ENCODE results near the gene HUS1B. TPM values are rescaled to one million over a fixed set of nuclear protein-coding genes. Genes with fewer than 3 reads are reported as not detected.

HUS1B gene
- total RNA-seq, 2 donors from 2014 or later, result 1.8 to 2.4 TPM

DNA sequence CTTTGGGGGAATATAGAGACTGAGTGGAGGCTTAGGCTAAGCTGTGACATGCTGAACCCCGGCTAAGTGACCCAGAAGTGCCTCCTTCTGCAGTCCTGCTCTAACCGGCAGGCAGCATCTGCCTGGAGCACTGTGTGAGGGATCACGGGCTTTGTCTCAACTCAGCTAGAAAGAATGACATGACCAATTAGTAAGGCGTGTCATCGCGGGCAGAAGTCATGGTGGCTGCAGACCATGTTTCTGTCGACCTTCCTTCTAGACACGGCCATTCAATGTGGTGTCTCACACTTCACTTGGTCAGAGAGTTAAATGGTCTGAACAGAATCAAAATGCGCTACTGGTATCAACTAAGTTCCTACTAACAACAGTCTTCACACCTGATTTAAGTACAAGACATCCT is 35.0 kb downstream of the HUS1B start:
- no peak for ATAC-seq (replicated peaks)
- H3K27ac Mint-ChIP-seq, result no peak overlapping the region
- peaks cover 80% of the 10 kb centered on the region for H3K36me3 Mint-ChIP-seq (ENCODE audit: low read depth)
- no peaks in the 10 kb centered on the region for H3K9me3 Mint-ChIP-seq
- H3K4me1 Mint-ChIP-seq, result peaks cover 5% of the 10 kb centered on the region
- H3K4me3 Mint-ChIP-seq, result no peak overlapping the region
- H3K27me3 Mint-ChIP-seq, result no peaks in the 10 kb centered on the region

DNA sequence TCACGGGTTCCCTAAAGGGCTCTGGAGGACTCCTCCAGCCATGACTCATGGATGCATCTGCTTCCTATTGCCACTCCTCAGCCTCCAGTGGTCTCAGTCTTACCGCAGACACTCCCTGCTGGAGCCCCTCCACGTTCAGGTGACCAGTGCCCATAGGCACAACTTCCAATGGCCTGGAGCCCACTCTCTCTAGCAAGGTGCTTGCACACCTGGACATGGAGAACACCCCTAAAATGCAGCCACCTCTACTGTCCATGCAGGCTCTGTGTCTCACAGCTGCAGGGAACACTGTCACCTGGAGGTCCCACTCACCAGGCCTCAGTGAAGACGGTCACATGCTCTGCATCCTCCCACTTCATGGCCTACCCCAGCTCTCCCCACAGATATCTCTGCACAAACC is 36.0 kb downstream of the HUS1B start:
- peaks cover 75% of the 10 kb centered on the region for H3K36me3 Mint-ChIP-seq (ENCODE audit: low read depth)
- peaks cover 5% of the 10 kb centered on the region for H3K4me1 Mint-ChIP-seq
- no peak overlapping the region for H3K27ac Mint-ChIP-seq
- ATAC-seq (replicated peaks), result no peak
- H3K27me3 Mint-ChIP-seq, result no peaks in the 10 kb centered on the region
- no peaks in the 10 kb centered on the region for H3K9me3 Mint-ChIP-seq
- H3K4me3 Mint-ChIP-seq, result no peak overlapping the region

DNA sequence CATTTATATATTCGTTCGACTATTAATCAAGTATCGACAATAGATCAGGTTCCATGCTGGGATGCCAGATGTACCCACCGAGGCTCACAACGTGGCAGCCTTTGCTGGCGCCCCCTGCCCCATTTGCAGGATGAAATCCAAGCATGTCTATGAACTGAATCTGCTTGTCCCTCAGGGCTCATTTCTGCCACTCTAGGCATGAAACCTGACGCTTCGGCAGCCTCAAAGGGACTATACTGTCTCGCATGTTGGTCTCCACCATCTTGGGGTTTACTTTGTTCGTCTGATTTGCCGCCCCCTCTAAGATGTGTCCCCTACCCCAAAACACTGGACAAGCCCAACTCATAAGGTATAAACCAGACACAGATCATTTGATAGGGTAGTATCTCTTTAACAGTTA is 36.7 kb downstream of the HUS1B start:
- no peak overlapping the region for H3K27ac Mint-ChIP-seq

DNA sequence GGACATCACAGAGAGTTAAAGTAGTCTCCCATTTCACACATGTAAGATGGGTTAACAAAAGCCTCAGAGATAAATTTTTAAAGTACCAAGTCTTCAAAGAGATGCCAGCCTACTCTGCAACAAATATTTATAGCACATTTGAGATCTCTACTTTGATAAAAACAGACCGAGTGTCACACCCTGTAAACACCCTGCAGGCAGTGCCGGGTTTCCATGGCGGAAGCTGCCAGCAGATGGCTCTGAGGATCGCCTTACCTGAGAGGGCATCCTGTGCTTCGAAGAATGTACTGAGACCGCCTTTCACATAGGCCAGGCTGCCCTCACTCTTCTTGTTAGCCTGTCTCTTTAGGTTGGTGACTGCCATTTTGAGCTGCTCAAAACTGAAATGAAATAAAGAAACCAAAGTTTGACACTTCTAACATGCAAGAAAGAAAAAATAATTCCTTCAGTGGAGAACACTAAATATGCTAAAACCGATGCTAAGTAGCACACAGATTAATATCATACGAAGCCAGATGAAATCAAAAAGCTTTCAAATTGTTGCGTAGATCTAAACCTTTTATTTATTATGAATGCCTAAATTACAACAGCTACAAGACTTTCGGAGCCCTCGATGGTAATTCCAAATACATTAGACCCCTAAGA is 39.3 kb downstream of the HUS1B start:
- H3K27ac Mint-ChIP-seq, result no peak overlapping the region
- H3K9me3 Mint-ChIP-seq, result no peaks in the 10 kb centered on the region
- no peaks in the 10 kb centered on the region for H3K27me3 Mint-ChIP-seq
- ATAC-seq (replicated peaks), result no peak
- H3K36me3 Mint-ChIP-seq (ENCODE audit: low read depth), result peaks cover 77% of the 10 kb centered on the region
- H3K4me3 Mint-ChIP-seq, result no peak overlapping the region
- H3K4me1 Mint-ChIP-seq, result no peaks in the 10 kb centered on the region

More for the DNA sequence above, 36.7 kb downstream of the HUS1B start:
- ATAC-seq (replicated peaks), result no peak
- no peak overlapping the region for H3K4me3 Mint-ChIP-seq
- no peaks in the 10 kb centered on the region for H3K9me3 Mint-ChIP-seq
- peaks cover 5% of the 10 kb centered on the region for H3K4me1 Mint-ChIP-seq
- peaks cover 75% of the 10 kb centered on the region for H3K36me3 Mint-ChIP-seq (ENCODE audit: low read depth)
- no peaks in the 10 kb centered on the region for H3K27me3 Mint-ChIP-seq

DNA sequence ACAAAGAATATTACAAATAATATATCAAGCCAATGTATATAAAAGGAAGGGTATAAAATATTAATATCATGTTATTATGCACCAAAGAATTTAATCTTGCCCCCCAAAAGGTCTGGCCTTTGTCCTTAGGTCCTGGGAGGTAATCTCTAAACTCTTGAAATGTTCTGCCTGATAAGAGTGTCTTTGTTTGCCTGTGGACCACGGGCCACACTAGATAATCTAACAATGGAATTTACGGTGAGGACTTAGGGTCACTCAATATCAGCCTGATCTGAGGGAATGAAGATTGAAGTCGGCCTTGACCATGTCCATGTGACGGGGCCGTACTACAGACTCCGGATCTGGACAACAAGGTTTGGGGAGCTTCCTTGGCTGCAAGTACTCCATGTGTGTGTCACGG is 42.9 kb downstream of the HUS1B start:
- H3K4me3 Mint-ChIP-seq, result no peak overlapping the region

DNA sequence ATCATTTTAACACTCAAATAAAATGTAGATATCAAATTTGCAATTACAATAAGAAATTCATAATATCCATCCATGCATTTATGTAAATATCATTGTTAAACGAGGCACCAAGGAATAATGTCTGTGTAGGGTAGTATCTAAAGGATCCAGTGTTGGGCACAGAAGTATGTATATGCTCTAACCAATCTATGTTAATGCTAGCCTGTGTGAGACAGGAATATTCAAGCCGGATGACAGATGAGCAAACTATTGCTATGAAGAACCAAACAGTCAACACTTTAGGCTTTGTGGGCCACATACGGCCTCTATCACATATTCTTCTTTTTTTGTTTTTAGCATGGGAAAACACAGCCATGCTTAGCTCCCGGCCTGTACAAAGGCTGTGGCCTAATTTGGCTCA is 45.0 kb downstream of the HUS1B start:
- no peak for ATAC-seq (replicated peaks)
- Mint-ChIP-seq H3K4me1 (no peaks in the 10 kb centered on the region), H3K4me3 (no peak overlapping the region), H3K27me3 (no peaks in the 10 kb centered on the region), H3K36me3 (ENCODE audit: low read depth) (peaks cover 86% of the 10 kb centered on the region), H3K9me3 (no peaks in the 10 kb centered on the region), H3K27ac (no peak overlapping the region)

More for the DNA sequence above, 42.9 kb downstream of the HUS1B start:
- no peaks in the 10 kb centered on the region for H3K4me1 Mint-ChIP-seq
- peaks cover 86% of the 10 kb centered on the region for H3K36me3 Mint-ChIP-seq (ENCODE audit: low read depth)
- no peaks in the 10 kb centered on the region for H3K9me3 Mint-ChIP-seq
- no peak for ATAC-seq (replicated peaks)
- no peak overlapping the region for H3K27ac Mint-ChIP-seq
- H3K27me3 Mint-ChIP-seq, result no peaks in the 10 kb centered on the region

DNA sequence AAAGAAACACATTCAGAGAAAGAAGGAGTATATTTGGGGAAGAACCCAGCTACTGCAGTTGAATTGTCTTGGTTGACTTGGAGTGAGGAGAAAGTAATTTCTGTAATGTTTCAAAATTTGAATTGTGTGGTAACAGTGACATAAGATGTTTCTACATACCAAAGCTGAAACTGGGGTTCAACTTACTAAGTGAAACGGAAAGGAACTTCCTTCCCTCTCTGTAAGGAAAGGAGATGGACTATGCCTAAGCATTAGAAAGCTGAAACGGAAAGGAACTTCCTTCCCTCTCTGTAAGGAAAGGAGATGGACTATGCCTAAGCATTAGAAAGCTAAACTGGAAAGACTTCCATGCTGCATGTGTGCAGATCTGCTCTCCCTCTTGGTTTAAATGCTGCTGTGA is 46.0 kb downstream of the HUS1B start:
- peak; percentile 53 for ATAC-seq (replicated peaks)
- H3K4me3 Mint-ChIP-seq, result no peak overlapping the region

DNA sequence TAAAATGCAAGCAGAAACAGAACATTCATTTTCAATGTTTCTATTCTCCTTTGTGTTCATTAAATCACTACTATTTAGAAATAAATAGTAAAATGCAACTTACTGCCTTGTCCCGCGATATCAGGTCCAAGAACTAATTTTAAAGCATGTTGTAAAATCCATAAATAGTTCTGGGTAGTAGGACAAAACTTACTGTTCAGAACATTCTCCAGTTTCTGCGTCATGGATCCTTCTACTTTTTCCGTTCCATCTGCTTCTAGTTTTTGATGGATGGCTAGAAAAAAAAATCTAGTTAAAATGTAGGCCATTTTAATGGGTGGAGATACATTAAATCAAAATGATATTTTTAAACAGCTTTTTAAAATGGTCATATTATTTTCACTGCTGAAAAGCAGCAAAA is 47.0 kb downstream of the HUS1B start:
- Mint-ChIP-seq H3K27ac (no peak overlapping the region), H3K36me3 (ENCODE audit: low read depth) (peaks cover 88% of the 10 kb centered on the region), H3K4me1 (peaks cover 5% of the 10 kb centered on the region), H3K4me3 (no peak overlapping the region), H3K27me3 (no peaks in the 10 kb centered on the region), H3K9me3 (no peaks in the 10 kb centered on the region)
- ATAC-seq (replicated peaks), result no peak

More for the DNA sequence above, 46.0 kb downstream of the HUS1B start:
- Mint-ChIP-seq H3K36me3 (ENCODE audit: low read depth) (peaks cover 91% of the 10 kb centered on the region), H3K27me3 (no peaks in the 10 kb centered on the region), H3K27ac (peak overlapping the region; percentile 8), H3K4me1 (peaks cover 2% of the 10 kb centered on the region), H3K9me3 (no peaks in the 10 kb centered on the region)

DNA sequence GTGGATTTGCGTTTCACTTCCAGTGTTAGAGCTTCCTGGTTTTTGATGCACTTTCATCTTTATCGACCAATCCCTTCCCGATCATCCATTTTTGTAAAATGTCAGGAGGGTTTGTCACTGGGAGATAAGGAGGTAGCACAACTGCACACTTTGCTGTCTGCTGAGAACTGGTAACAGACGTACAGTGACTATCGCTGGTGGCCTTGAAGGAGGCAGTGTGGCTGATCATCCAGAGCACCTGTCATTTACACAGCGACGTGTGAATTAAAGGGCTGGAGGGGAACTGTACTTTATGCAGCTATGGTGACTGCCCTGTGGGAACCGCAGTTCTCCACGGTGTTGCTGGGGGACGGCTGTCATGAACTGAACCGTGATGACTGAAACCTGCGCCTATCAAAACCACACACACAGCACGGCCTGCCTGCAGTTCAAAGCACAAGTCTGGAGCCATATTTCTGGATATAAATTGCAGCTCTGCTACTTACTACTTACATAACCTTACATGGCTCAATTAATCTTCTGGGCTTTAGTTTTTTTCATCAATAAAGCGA is 50.0 kb downstream of the HUS1B start:
- no peaks in the 10 kb centered on the region for H3K9me3 Mint-ChIP-seq
- ATAC-seq (replicated peaks), result no peak
- H3K4me1 Mint-ChIP-seq, result peaks cover 10% of the 10 kb centered on the region
- H3K27me3 Mint-ChIP-seq, result no peaks in the 10 kb centered on the region
- no peak overlapping the region for H3K4me3 Mint-ChIP-seq
- H3K27ac Mint-ChIP-seq, result no peak overlapping the region
- peaks cover 70% of the 10 kb centered on the region for H3K36me3 Mint-ChIP-seq (ENCODE audit: low read depth)

Other genes starting within 250 kb of the HUS1B start
- gene EXOC2, start 36.0 kb upstream of the HUS1B start, total RNA-seq, result 10 to 100 TPM; 44.1 to 46.9 TPM